GM20431 (cell line): ENCODE data around the gene PGLYRP2.

Source experiments
- in situ Hi-C: fragments of 300-500 bp; cut with MseI, MboI; formaldehyde crosslinking; loops from one replicate; pipeline ENCODE4 v1.15.0; 2020; ENCODE audit warnings: low sequenced_read_pairs; ENCODE audit not compliant: unreplicated experiment

Gene PGLYRP2

DNA sequence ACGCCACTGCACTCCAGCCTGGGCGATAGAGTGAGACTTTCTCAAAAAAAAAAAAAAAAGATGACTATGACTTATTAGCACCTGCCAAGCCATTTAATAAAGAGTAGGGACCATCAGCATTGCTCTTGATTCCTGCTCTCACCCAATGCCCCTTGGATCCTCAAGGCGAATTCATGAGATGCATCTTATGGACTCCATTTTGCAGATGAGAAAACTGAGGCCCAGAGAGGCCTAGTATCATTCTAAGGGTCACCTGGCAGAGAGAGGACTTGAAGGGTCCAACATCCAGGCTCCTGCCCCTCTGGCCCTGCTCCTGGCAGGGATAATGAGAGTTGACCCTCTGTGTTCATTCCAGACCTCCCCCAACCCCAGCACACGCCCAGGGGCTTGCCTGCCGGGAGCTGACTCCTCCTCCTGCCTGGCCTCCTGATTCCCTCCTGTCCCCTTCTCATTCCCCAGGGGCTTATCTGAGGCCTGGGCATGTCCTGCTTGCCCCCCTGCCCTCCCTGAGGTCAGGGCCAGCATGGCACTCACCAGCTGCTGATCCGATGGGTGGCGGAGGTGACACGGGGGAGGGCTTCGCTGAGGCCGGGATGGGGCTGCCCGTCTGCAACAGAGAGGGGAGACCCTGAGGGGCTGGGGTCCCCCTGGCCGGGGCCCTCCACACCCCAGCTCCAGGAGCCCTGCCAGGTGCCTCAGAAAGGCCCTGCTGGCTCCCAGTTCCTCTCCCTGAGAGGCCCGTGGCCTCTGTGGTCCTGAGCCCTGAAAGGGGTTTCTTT lies 37.0 kb downstream of the PGLYRP2 start:
- in situ Hi-C loops: no loop called here

DNA sequence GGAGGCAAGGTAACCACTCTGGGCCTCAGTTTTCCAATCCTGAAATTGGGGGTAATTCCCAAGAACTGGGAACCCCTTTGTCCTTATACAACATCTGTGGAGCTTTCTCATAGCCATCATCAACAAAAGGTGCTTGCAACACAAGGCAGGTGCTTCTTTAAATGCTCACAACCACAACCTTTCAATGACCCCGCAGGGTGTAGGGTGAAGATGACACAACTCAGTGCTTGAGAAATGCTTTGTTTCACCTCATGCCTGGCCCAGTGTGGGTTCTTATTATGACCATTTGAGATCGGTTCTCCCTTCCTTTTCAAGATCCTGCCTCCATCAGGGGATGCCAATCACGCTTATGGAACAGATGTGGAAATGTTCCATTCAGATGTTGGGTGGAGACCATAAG lies 38.0 kb downstream of the PGLYRP2 start:
- in situ Hi-C loops: no loop called here

DNA sequence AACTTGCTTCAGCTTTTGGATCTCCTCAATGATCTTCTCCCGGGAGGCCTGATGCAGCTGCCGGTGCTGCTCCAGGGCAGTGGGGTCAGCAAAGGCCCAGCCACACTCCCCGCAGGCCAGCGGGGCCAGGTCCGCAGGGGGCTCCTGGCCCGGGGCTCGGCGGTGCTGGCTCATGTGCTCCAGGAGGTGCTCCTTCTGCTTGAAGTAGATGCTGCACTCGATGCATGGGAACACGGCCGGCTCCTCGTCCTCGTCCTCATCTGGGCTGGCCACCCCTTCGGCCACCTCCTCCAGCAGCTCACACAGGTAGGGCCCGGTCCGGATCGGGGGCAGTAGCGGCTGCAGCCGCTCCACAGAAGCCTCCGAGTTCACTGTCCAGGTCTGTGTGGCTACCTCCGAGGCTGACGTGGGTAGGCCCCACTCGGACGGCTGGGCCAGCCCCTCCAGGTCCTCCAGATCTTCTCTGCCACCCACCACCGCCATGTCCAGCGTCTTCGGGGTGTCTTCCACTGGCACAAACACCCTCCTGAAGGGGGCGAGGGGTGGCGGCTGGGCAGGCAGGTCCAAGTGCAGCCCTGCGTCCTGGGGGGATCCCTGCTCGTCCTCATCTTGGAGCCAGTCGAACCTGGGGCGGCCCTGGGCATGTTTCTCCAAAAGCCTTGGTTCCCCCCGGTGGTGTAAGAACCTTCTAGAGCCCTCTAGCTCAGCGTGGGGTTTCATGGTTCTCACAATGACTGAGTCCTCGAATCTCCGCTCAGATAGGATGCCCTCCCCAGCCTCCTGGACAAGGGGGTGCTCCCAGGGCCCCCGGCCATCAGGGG lies 39.3 kb downstream of the PGLYRP2 start:
- in situ Hi-C loops: no loop called here

DNA sequence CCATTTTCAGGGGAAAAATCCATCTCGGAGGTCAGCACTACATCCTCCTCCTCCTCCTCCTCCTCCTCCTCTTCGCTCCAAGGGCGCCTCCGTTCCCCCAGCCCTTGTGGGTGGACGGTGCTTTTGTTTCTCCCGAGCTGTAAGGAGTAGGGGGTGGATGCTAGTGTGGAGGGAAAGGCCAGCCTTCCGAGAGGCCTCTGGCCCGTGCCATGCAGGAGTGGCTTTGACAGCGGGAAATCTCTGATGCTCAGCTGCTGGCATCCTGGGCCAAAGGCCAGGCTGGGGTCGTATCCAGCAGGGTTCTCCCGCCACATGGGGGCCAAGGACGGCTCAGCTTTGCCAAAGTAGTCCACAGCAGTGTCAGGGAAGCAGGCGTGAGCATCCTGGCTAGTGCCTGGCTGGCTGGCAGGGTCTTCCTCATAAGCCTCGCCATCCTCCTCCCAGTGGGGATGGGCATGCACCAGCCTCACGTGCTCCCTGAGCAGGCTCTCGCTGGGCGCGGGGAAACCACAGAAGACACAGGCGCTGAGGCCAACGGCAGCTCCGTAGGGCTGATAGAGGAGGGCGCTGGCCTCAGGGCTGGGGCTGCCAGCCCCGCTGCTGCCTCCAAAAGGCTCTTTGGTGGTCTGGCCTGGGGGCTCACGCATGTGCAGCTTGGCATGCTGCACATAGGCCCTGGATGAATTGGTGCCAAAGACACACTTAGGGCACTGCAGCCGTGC lies 40.1 kb downstream of the PGLYRP2 start:
- in situ Hi-C loops: no loop called here

DNA sequence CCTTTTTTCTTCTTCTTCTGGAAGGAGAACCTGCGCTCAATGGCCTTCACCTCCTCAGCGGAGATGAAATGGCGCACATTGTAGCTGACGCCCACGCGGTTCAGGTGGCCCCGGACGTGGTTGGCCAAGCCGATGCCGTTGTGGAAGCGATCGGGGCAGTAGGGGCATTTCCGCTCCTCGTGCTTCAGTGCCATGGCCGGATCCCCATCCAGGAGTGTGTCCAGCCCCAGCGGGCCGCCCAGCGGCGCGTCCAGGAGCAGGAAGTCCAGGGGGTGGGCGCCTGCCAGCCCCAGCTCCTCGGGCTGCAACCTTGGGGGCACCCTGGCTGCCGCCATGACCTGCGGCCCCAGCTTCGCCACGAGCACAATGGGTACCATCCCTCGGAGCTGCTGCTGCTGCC lies 40.7 kb downstream of the PGLYRP2 start:
- in situ Hi-C loops: no loop called here

DNA sequence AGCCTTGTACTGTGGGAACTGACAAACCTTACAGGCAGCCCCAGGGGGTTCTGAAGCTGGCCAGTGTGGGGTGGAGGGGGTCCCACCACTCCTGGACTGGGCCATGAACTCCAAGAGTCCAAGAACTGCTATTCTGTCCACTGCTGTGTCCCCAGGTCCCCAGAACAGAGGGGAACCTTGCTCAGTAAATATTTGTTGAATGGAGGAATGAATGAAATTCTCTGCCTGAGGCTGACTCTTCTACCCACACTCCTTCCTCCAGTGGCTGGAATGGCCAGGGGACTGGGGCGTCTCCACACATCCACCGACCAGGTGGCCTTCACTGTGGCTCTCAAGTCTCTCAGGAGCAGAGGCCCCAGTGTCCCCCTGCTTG lies 41.2 kb downstream of the PGLYRP2 start:
- in situ Hi-C loops: no loop called here

DNA sequence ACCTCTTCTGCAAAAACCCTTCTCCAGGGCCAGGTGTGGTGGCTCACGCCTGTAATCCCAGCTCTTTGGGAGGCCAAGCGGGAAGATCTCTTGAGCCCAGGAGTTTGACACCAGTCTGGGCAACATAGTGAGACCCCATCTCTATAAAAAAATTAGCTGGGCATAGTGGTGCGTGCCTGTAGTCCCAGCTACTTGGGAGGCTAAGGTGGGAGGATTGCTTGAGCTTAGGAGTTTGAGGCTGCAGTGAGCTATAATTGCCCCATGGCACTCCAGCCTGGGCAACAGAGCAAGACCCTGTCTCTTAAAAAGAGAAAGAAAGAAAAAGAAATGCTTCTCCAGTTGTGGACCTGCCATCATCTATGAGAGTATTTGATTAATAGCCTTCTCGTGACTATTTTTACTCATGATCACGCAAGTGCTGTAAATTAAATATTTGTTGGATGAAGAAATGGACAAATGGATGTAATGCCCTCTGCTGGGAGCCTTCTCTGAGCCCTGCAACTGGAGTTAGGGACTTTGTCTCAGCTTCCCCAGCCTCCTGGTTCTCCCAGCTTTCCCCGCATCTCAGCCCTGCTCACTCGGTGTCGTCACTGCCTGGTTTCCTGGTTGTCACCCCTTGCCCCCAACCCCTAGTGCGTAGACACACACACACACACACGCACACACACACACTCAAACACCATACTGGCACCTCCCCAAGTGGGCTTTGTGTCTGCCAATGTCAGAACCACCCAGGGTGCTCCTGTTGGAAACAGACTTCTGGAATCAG lies 41.8 kb downstream of the PGLYRP2 start:
- in situ Hi-C loops: no loop called here

DNA sequence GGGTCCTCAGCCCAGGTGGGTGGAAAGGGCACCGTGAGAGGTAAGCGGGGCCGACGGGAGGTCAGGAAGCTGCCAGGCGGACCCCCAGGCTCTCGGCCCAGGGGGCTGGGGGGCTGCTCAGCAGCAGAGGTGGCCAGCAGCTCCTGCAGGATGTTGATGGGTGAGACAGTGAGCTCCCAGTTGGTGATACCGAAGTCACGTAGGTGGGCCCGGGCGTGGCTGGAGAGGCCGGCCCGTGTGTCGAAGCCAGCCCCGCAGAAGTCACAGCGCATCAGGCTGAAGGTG lies 42.5 kb downstream of the PGLYRP2 start:
- in situ Hi-C loops: no loop called here

DNA sequence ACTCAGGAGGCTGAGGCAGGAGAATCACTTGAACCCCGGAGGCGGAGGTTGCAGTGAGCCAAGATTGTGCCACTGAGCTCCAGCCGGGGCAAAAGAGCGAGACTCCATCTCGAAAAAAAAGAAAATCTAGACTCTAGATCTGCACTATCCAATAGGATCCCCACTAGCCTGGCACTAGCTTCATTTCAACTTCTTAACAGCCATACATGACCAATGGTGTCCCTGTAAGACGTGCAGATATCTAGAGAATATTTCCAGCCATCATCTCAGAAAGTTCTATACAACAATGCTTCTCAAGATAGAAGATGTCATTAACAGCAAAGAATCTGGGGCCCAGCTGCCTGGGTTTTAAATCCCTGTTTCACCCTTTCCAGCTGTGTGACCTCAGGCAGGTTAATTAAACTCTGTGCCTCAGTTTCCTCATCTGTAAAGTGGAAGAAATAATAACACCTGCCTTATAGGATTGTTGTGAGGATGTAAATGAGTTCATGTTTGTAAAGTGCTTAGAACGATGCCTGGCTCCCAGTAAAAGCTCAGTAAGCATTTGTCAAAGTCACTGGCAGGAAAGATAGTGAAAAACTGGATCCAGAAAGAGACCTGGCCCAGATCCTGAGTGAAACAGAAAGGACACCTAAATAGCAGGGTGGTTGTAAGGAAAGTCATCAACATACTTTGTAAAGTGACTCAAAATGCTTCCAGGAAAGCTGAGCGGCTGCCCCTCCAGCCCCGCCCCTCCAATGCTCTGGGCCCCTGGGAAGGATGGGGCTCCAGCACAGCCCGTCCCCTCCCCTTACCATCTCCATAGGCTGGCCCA lies 43.1 kb downstream of the PGLYRP2 start:
- in situ Hi-C loops: no loop called here

DNA sequence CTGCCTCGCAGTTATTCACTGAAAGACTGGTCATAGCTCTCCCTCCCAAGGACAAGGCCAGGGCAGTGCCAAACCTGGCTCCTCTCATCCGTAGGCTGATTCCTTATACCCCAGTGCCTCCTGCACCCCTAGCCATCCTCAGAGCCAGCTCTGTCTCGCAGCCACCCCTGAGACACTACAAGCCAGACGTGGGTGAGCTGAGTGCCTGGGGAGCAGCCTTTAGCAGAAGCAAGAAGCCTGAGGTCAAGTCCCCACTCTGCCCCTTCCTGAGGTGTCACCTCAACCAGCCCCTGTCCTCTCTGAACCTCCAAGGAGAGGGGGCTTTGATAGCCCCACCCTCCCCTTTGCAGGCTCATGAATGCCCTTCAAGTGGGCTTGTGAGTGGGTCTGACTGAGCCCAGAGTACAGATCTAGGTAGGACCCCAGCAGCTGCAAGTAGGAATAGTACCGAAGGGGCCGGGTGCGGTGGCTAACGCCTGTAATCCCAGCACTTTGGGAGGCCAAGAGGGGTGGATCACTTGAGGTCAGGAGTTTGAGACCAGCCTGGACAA lies 45.7 kb downstream of the PGLYRP2 start:
- in situ Hi-C loops: no loop called here

DNA sequence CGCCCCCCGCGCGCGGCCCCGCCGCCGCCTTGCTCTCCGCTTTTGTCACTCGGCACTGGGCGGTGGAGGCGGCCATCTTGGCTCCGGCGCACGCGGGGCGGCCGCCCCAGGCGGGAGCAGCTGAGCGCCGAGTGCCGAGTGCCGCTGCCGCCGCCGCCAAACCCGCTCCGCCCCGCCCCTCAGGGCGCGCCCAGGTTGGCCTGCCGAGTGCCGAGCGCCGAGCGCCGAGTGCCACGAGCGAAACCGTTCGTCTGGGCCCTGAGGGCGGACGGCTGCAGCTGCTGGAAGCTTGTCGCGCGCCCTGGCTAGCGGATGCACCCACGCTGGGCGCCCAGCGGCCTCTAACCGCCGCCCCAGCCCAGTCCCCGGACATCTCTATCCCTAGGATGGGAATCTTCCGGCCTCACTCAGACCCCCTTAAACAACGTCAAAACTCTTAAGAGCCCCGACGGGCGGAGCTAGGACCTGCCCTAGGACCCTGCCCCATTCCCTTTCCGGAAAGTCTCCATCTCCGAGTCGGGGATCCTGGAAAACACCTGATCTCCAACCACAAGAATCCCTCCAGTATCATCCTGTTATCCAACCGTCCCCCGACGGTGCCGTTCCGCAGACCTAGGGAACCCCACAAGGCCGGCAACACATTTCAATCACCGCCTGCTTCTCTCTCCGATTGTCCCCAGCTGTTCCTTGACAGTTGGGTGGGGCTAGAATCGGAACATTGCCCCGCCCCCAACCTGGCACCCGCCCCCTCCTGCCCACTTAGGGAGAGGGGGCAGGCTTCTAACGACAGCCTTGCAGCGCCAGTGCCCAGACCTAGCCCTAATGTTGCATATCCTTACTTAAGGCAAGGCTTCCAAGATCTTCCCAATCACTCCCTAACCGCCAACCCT lies 46.4 kb downstream of the PGLYRP2 start:
- in situ Hi-C loops: no loop called here

DNA sequence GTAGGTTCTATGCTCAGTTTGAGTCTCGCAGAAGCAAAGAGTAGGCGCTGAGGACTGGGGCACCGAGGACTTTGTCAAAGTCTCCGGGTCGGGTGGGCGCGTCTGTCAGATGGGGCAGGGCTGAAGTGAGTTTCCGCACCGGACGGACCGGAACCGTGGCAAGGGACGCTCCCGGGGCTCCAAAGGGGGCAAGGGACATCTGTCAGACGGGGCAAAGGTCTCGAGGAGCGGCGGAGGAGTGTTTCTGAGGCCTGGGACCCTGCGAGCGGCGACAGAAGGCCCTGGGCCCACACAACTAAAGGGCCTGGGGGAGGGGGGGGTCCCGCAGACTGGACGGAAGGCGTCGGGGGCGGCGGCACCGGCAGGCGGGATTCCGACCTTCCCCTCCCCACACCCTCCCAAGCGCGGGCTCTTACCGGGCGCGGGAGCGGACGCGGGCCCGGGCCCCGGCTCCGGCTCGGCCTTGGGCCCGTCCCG lies 47.2 kb downstream of the PGLYRP2 start:
- in situ Hi-C loops: no loop called here

DNA sequence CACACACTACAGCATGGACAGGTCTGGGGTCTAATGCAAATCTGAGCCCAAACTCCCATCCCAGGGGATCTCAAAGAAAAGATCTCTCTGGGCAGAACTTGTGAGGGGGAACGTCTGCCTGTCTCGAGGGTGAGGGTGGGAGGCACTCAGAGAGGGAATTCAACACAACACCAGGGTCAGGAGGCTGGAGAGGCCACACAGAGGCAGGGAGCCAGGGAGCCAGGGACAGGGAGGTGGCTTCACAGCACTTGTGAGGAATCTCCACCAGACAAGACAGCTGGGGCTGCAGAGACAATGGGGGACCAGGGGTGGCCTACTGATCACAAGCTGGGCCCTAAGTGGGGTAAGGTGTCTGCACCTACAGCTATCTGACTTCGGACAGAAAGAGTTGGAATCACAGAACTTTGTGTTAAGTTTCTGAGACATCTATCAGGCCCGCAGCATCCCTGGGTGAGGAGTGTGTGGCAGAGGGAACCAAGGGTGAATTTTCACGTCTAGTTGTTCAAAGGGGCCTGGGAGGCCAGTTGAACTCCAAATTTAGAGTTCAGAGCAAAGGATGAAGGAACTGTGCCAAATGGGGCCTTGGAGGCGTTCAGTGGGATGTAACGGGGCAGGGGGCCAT lies 47.8 kb downstream of the PGLYRP2 start:
- in situ Hi-C loops: no loop called here

DNA sequence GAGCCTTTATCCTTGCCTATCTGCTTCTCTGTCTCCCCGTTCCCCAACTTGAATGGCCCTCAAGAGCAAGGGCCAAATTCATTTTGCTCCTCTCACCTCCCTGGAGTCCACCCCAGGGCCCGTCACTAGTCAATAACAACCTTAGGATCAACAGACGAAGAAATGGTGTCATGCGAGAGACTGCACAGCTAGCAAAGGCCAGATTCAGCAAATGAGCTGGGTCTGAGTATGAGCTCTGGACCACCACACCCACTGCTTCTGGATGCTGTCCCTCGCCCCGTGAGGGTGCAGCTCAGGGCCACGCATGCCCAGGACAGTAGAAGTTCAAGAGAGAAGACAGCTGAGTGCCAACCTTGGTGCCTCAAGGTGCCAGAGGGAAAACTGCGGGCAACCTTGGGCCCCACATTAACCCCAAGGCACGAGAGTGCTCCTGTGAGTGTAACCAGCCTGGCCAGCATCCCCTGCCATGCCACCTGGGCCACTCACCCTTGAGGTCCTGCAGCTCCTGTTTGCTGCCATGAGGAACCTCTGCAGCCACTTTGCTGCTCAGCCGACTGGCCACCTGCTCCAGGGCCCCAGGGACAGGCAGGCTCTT lies 48.7 kb downstream of the PGLYRP2 start:
- in situ Hi-C loops: no loop called here

DNA sequence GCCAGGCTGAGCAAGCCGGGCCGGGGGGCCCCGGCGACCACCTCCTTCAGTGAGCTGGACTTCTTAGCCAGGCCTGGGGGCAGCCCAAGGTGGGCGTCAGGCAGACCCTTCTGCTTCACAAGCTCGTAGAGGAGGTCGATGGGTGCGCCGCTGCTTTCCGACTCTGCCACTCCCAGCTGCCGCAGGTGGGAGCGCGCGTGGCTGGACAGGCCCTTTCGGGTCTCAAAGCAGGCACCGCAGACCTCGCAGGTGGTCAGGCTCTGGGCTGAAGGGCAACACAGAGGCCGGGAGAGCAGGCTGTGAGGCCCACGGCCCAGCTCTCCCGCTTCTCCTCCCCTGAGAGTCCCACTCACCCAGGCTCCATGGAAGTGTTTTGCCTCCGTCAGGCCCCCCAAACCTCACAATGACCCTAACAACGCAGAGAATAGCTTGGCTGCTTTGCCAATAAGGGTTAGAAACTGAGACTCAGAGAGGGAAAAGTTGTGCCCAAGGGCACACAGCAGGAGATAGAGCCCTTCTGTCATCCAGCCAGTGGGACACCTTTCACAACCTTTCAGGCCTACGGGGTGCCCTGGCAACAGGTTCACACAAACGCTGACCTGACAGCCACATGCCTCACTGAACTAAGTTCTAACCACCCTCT lies 49.4 kb downstream of the PGLYRP2 start:
- in situ Hi-C loops: no loop called here

DNA sequence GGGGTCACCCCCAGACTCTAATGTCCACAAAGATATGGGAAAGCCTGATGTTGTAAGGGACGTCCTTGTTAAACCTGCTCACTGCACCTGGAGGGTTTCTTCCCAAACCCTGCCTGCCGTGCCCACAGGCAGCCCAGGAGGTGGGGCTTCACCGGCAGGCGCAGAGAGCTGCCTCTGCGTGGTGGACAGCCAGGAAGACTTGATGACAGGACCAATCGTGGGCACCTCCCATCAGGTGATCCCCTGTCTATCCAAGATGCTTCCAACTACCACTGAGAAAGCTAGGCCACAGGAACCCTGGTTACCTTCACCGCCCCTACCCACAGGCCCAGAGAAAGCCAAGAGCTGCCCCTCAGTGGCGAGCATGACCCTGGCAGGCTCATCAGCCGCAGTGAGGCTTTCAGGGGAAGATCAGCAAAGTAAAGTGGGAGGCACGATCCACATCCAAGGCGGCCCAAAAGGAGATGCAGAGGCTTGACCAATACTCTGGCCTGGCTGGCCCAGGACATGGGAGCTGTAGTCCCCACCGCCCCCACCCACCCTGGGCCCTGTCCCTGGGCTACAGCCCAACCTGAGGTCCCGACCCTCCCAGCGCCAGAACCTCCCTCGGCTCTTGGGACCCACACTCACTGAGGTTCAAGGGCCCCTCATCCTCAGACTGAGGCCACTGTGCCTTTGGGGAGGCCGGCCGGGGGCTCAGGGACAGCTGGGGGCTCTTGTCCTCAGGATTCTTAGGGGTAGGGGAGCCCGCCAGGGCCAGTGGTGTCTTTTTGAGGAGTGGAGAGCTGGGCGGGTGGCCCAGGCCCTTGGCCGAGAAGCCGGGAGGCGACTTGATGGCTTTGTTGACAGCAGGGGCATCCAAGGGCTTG lies 50.1 kb downstream of the PGLYRP2 start:
- in situ Hi-C loops: no loop called here
